Panc1 (cell line): ENCODE measurements around the gene SLC25A33.
A peak's percentile ranks its signal among the peaks of the same experiment; 100 is the strongest.

Source experiments
- CTCF ChIP-seq: fragments of 450-650 bp; IDR thresholded peaks from 2 replicates; pipeline ENCODE4 v1.5.1; 2017; ENCODE audit warnings: mild to moderate bottlenecking
- POLR2AphosphoS5 ChIP-seq: IDR thresholded peaks from 2 replicates; pipeline ENCODE4 v1.6.1; 2012; ENCODE audit warnings: mild to moderate bottlenecking, low read depth, low read length, moderate library complexity
- TCF7L2 ChIP-seq: IDR thresholded peaks from 2 replicates; pipeline ENCODE4 v1.6.1; 2011; ENCODE audit warnings: mild to moderate bottlenecking, low read depth, low read length, inconsistent platforms

GRCh38 chr1:9588551-9589143 lies 49.4 kb downstream of the SLC25A33 start, which contains the start of gene TMEM201:
- peak; percentile 98 for TF ChIP-seq CTCF
- TF ChIP-seq TCF7L2, result peak; percentile 57; the same call in 1 of the 2 replicates
- TF ChIP-seq POLR2AphosphoS5, result no peak
